KG1 (cell line): ENCODE results near the gene HSPA12B.
A peak's percentile ranks its signal among the peaks of the same experiment; 100 is the strongest.
"Not testable (repeated sequence)": the region's sequence is repeated elsewhere in the genome, so short reads cannot be mapped to it uniquely, and the experiment has no call there.

Experiments used
- DNase-seq: peaks from one replicate; lab custom pipeline; 2025; lab: John Stamatoyannopoulos, UW

Gene HSPA12B

GRCh38 chr20:3787324-3788014 lies 55.0 kb downstream of the HSPA12B start:
- no peak for DNase-seq

GRCh38 chr20:3788685-3789155 lies 56.2 kb downstream of the HSPA12B start:
- no peak for DNase-seq

DNA sequence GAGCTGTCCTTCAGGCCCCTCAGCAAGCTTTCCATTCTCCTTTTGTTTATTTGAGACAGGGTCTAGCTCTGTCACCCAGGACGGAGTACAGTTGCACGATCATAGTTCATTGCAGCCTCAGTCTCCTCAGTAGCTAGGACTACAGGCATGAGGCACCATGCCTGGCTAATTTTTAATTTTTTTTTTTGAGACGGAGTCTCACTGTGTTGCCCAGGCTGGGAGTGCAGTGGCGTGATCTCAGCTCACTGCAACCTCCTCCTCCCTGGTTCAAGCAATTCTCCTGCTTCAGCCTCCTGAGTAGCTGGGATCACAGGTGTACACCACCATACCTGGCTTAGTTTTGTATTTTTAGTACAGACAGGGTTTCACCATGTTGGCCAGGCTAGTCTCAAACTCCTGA lies 56.7 kb downstream of the HSPA12B start:
- DNase-seq: not testable (repeated sequence)

- DNase-seq: not testable (repeated sequence)
Measured at GRCh38 chr20:3794168-3794567, 61.7 kb downstream of the HSPA12B start.

DNA sequence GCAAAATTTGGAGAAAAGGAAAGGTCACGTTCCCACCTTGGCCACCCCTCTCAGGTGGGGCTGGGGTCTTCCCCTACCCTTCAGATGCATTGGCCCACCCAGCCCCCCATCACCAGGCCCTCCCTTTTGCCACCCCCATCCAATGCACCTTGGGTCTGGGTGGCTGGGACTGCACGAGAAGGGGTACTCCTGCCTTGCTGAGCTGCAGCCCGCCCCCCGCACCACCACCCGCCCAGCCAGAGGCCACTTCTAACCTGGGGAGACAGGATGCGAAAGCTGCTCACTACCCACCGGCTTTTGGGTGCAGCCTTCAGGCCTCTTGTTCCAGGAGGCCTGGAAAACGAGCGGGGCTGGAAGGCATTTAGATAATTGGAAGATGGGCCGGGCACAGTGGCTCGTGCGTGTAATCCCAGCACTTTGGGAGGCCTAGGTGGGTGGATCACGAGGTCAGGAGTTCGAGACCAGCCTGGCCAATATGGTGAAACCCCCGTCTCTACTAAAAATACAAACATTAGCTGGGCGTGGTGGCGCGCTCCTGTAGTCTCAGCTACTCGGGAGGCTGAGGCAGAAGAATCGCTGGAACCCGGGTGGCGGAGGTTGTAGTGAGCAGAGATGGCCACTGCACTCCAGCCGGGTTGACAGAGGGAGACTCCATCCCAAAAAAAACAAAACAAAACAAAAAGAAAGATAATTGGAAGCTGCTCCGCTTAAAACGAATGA lies 62.4 kb downstream of the HSPA12B start:
- DNase-seq: no peak

DNA sequence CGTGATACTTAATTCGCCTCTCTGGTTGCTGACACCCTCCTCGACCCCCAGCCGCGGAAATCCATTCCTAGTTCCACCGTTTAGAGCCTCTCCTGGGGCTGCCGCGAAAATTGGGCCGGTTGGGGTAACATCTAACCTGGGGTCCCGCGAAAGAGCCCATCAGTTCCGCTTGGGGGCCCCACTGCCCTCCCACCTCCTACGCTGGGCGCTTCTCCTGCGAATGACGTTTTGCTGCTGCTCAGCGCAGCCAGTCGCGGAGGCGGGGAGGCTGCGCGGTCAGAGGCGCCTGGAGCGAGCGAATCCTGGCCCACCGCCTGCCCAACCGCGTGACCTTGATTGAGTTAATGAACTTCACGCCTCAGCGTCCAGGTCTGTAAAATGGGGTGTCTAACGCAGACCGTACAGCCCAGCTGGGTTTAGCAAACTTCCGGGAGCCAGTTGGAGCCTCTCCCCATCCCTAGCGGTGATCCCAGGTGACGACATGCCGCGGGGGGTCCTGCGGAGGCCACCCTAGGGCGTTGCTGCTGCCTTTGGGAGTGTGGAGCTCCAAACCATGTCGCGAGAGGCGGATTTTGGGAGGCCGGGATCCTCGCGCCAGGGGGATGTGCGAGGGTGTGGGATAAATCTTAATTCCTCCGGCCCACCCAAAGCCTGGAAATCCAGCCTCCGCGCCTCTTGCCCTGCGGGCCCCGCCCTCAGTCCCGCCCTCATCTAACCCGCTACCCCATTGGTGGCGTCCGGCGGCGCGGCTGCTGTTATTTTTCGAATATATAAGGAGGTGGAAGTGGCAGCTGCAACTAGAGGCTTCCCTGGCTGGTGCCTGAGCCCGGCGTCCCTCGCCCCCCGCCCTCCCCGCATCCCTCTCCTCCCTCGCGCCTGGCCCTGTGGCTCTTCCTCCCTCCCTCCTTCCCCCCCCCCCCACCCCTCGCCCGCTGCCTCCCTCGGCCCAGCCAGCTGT lies 63.3 kb downstream of the HSPA12B start, which contains the start of gene CDC25B:
Gene CDC25B, plus strand, starts transcription at position 800 of the 958 bp plus-strand sequence. CDS start 222 bp downstream, outside the sequence.
- peak; percentile 67 for DNase-seq

- DNase-seq: no peak
Measured at GRCh38 chr20:3796477-3797225, 64.2 kb downstream of the HSPA12B start.

GRCh38 chr20:3797226-3797545 lies 64.7 kb downstream of the HSPA12B start:
- no peak for DNase-seq

GRCh38 chr20:3797592-3798372 lies 65.3 kb downstream of the HSPA12B start:
- DNase-seq: no peak

DNA sequence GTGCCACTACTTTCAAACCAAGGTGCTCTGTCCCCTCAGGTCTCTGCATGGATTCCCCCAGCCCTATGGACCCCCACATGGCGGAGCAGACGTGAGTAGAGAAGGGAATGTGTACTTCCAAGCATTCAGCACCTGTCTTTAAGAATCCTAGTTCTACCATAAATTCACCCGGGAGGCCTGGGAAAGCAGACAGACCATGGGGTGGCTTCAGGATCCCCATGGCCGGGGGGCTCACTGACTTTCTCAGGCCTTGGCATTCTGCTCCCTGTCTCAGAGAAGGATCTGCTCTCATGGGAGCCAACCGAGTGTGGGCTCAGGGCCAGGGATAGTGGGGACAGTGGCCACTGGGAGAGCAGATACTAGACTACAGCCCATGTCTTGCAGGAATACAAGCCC lies 65.9 kb downstream of the HSPA12B start:
- no peak for DNase-seq

- DNase-seq: no peak
Measured at GRCh38 chr20:3798908-3799248, 66.4 kb downstream of the HSPA12B start.

DNA sequence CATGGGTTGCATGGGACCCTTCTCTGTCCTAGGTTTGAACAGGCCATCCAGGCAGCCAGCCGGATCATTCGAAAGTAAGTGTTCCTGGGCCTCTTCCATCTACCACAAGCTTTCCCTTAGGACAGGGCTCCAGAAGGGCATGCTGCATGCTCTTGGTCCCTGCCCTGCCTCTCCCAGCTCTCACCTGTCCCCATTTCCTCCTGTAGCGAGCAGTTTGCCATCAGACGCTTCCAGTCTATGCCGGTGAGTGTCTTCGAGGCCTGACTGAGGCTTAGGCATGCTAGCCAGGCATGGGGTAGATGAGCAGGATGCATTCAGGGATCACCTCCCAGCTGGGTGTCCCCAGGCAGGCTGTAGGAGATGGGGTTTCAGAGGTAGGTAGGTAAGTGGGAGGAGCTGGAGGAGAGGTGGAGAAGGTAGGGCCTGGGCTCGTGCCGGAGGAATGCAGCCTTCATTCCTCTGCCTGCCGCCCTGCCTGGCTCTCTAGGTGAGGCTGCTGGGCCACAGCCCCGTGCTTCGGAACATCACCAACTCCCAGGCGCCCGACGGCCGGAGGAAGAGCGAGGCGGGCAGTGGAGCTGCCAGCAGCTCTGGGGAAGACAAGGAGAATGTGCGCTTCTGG lies 67.9 kb downstream of the HSPA12B start:
- no peak for DNase-seq

- no peak for DNase-seq
Measured at GRCh38 chr20:3800878-3801260, 68.4 kb downstream of the HSPA12B start.

DNA sequence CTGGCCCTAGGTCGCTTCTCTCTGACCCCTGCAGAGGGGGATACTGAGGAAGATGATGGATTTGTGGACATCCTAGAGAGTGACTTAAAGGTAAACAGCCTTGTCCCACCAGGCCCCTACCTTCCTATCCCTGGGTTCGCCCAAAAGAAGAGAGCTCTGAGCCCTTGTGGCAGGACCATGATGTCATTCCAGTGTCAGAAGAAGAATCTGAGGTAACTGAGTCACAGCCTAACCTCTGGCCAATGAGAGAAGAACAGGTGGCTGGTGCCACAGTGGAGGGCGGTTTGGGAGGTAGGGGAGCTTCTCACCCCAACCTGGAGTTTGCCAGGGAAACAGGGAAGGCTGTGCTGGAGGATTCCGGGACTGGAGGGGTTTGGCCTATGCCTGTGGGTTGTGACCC lies 68.8 kb downstream of the HSPA12B start:
- no peak for DNase-seq

DNA sequence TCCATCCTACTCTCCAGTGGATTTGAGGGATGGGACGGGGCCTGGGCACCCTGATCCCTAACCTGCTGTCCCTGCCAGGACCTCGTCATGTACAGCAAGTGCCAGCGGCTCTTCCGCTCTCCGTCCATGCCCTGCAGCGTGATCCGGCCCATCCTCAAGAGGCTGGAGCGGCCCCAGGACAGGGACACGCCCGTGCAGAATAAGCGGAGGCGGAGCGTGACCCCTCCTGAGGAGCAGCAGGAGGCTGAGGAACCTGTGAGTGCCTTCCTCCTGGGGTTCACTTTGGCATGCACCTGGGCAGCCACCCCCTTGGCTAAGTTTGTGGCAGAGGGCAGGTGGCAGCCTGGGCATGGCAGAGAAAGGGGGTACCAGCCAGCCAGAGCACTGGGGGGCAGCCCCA lies 69.4 kb downstream of the HSPA12B start:
- DNase-seq: no peak
